Tibial nerve (tissue), 3 donors: ENCODE measurements around the gene PHEX.

Source experiments
- CTCF ChIP-seq, 5 experiments: fragments of 200-600 bp in 3 of 5; fragments of 450-650 bp in 2 of 5; sonication (generic) in 3 of 5; IDR thresholded peaks; one replicate each; pipeline ENCODE4 v1.5.1; 2016 to 2019; ENCODE audit warnings: antibody characterized with exemption in 5 of 5, mild to moderate bottlenecking in 3 of 5, moderate library complexity in 2 of 5
- POLR2A ChIP-seq, 2 donors: fragments of 450-650 bp; IDR thresholded peaks; one replicate each; pipeline ENCODE4 v1.6.1; 2017; ENCODE audit warnings: antibody characterized with exemption in 2 of 2, mild to moderate bottlenecking in 2 of 2, moderate library complexity in 2 of 2

DNA sequence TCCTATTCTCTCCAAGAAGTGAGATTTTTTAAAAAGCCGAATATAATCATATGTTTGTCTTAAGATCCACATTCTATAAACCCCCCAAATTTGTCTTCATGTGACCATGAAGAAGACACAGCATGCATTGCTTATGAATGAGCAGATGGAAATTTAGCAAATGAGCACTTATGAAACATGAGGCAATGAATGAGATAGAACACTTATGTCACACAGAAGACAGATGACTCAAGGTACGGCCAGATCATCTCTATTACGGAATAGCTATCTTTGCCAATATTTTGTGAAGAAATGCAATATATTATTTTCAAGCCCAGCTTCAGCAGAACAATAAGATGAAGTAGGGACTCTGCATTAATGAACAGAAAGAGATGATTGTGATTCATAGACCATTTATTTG is 21.4 kb downstream of the PHEX start:
- TF ChIP-seq CTCF (IDR thresholded peaks at IDR 0.05) (no peak), POLR2A (IDR thresholded peaks at IDR 0.05) (no peak)
